Stimulated activated CD8-positive, alpha-beta memory T cell treated with anti-CD3 and anti-CD28 coated beads, Interleukin-7, amount 100 ng/mL, for 48 hours (primary cell): ENCODE data around the gene ARPC1B.

Experiments
- DNase-seq, 2 donors: peaks; one replicate each; pipeline ENCODE4 v3.0.0-alpha.2; 2020; ENCODE audit warnings: low read depth in 1 of 2; ENCODE audit errors: extremely low read depth in 1 of 2

ARPC1B gene

DNA sequence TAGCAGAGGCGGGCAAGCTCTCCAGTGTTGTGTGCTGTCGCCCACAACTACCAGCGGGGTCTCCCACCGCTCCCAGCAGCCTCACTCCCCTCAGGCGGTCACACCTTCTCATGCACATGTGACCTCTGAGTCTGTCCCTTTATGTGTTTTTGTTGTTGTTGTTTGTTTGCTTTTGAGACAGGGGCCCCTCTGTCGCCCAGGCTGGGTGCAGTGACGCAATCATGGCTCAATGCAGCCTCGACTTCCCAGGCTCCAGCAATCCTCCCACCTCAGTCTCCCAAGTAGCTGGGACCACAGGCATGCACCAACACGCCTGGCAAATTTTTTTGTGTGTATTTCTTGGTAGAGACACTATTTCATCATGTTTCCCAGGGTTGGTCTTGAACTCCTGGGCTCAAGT lies 65.7 kb downstream of the ARPC1B start:
- DNase-seq: no peak
